ENCODE results near the gene COPS8.

Gene COPS8

DNA sequence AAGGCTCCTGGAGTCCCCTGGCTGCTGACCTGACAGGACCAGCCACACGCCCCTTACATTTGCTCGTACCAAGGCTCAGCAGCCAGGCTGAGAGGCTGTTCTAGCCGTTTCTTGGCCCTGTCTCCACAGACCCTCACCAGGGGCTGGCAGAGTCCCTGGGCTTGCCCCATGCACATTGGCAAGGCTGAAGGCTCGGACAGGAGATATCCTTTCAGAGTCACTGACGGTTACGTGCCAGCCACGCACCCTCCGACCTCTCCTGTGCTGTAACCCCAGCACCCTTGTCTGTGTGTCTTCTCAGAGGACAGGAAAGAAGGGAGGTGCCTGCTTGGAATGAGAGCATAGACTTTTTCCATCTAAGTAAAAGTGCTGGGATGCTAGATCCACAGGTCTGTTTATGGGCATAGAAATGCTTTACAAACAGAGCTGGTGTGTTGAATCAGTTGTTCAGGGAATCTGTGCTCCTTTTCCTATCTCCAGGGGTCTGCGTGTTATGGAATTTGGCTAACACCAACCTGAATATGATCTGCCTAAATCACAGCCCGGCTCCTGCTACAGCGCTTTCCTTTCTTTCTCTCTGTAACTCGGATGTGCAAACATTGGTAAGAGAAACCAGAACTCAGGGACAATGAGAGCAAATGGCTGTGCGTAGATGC lies 41.0 kb downstream of the COPS8 start:
- DNase-seq: no peak
- in situ Hi-C loops (cut with HindIII; ENCODE audit: low pct_ligation_motif_present, low pct_unique_long_range_greater_than_20kb, low sequenced_read_pairs): no loop called here

- DNase-seq: peak; percentile 97
- in situ Hi-C loops (cut with HindIII; ENCODE audit: low pct_ligation_motif_present, low pct_unique_long_range_greater_than_20kb, low sequenced_read_pairs): no loop called here
Observed at GRCh38 chr2:237128026-237128703, 42.5 kb downstream of the COPS8 start.

GRCh38 chr2:237128845-237129592 lies 43.3 kb downstream of the COPS8 start:
- in situ Hi-C loops (cut with HindIII; ENCODE audit: low pct_ligation_motif_present, low pct_unique_long_range_greater_than_20kb, low sequenced_read_pairs): no loop called here
- no peak for DNase-seq

DNA sequence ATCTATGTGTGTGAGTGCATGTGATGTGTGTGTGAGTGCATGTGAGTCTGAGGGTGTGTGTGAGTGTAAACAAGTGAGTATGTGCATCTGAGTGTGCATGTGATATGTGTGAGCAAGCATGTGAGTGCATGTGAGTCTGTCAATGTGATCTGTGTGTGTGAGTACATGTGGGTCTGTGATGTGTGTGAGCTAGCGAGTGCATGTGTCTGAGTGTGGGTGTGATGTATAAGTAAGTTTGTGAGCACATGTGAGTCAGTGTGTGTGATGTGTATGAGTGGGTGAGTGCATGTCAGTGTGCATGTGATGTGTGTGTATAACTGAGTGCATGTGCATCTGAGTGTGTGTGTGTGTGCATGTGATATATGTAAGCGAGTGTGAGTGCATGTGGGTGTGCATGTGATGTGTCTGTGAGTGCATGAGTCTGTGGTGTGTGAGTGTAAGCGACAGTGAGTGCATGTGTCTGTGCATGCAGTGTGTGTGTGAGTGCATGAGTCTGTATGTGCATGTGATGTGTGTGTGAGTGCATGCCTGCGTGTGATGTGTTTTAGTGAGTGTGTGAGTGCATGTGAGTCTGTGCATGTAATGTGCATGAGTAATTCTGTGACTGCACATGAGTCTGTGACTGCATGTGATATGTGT lies 44.1 kb downstream of the COPS8 start:
- in situ Hi-C loops (cut with HindIII; ENCODE audit: low pct_ligation_motif_present, low pct_unique_long_range_greater_than_20kb, low sequenced_read_pairs): no loop called here
- no peak for DNase-seq

GRCh38 chr2:237130562-237131421 lies 45.1 kb downstream of the COPS8 start:
- in situ Hi-C loops (cut with HindIII; ENCODE audit: low pct_ligation_motif_present, low pct_unique_long_range_greater_than_20kb, low sequenced_read_pairs): no loop called here
- no peak for DNase-seq

GRCh38 chr2:237131749-237132533 lies 46.3 kb downstream of the COPS8 start:
- in situ Hi-C loops (cut with HindIII; ENCODE audit: low pct_ligation_motif_present, low pct_unique_long_range_greater_than_20kb, low sequenced_read_pairs): no loop called here
- no peak for DNase-seq

DNA sequence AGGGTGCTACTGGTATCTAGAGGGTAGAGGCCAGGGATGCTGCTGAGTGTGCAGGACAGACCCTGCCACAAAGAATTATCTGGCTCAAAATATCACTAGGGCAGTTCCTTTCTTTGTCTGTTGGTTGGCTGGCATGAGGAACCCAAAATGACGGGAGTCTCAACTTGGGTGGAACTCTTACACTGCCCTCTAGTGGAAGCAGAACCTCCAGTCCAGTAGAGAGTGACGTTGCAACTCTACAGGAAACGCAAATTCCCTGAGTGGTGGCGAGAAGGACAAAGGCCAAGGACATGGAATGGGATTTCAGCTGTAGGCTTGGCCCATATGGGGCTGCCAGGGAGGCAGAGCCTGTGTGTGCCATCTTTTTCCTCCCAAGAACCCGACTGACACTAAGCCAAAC lies 47.1 kb downstream of the COPS8 start:
- in situ Hi-C loops (cut with HindIII; ENCODE audit: low pct_ligation_motif_present, low pct_unique_long_range_greater_than_20kb, low sequenced_read_pairs): no loop called here
- peak; percentile 28 for DNase-seq

DNA sequence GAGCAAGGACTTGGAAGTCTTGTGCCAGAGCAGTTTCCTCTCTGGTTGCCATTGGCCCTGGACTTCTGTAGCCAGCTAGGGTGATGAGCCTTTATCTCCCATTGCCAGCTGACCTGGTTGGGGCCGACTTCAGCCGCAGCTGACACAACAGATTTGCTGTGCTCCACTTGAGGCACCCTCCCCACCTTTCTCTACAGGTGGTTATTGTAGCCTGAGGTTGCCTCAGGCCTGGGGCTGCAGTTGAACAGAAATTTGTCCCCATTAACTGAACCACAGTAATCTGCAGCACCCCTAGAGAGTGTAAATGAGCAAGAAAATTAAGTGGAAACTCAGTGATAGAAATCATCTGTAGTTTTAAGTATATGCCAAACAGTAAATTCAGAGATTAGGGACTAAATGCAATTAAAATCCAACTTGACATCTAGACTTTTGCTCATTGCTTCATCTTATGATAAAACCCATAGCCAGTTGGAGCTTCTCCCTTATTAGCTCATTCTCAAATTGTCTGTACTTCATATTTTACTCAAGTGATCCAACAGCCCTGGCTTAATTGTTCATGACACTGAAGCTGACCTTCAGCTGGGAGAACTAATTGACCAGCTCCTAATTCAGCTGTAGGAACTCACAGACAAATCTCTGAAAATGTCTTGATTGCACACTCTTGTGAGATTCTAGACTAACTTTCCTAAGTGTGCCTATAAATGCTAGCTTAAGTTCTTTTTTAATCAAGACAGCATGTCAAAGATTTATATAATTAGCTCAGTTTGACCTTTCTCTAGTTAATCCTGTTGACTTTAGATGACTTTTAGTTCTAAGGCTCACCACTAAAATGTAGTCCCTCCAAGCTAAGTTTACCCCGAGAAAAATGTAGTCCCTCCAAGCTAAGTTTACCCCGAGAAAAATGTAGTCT lies 48.9 kb downstream of the COPS8 start:
- DNase-seq: no peak
- in situ Hi-C loops (cut with HindIII; ENCODE audit: low pct_ligation_motif_present, low pct_unique_long_range_greater_than_20kb, low sequenced_read_pairs): no loop called here

GRCh38 chr2:237136824-237137223 lies 51.1 kb downstream of the COPS8 start:
- in situ Hi-C loops (cut with HindIII; ENCODE audit: low pct_ligation_motif_present, low pct_unique_long_range_greater_than_20kb, low sequenced_read_pairs): no loop called here
- DNase-seq: no peak

- in situ Hi-C loops (cut with HindIII; ENCODE audit: low pct_ligation_motif_present, low pct_unique_long_range_greater_than_20kb, low sequenced_read_pairs): no loop called here
- no peak for DNase-seq
Observed at GRCh38 chr2:237137626-237138323, 52.1 kb downstream of the COPS8 start.

GRCh38 chr2:237139123-237139675 lies 53.5 kb downstream of the COPS8 start:
- DNase-seq: no peak
- in situ Hi-C loops (cut with HindIII; ENCODE audit: low pct_ligation_motif_present, low pct_unique_long_range_greater_than_20kb, low sequenced_read_pairs): no loop called here

DNA sequence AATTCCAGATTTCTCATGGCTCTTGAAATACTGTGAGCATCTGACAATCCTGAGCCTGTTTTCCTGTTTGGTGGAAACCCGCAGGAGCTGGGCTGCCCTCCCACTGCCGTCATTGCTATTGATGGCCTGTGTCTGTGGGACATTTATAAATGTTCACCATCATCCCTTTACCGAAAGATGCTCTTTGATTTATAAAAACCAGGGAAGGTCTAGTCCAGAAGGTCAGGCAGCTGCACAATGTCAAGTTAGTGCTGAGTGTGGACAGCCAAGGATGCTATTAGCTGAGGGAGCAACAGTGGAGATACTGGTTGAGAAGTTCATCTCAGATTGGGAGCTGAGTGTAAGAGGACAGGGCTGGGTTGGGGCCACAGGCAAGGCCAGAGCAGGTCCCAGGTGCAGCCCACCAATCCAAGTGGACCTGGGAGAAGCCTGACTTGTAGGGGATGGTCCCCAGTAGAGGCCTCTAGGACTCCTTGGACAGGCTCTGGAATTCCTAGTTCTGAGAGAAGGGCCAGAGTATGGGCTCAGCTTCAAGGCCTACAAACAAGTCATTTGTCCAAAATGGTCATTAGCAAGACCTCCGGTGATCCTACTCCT lies 55.1 kb downstream of the COPS8 start:
- DNase-seq: no peak
- in situ Hi-C loops (cut with HindIII; ENCODE audit: low pct_ligation_motif_present, low pct_unique_long_range_greater_than_20kb, low sequenced_read_pairs): no loop called here

DNA sequence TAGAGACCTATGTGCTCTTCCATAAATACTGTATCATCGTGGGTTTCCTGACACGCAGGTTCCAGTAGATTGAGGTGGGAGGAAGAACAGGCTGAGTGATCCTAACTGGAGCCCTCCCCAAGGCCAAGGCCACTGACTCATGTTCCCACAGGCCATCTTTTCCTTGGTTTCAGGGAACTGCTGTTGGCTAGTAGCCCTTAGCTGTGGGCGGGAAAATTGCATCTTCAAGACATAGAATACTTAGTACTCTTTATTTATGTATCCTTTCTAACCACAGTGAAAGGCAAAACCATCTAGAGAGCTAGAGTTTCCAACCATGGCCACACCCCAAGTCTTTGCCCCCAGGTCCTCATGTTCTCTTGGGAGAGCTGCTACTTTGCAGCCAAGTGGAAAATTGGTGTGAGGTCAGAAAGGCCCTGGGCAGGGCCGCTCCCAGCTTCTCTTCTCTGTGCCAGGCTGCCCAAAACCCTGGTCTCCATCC lies 55.9 kb downstream of the COPS8 start:
- in situ Hi-C loops (cut with HindIII; ENCODE audit: low pct_ligation_motif_present, low pct_unique_long_range_greater_than_20kb, low sequenced_read_pairs): no loop called here
- DNase-seq: no peak

- in situ Hi-C loops (cut with HindIII; ENCODE audit: low pct_ligation_motif_present, low pct_unique_long_range_greater_than_20kb, low sequenced_read_pairs): no loop called here
- DNase-seq: no peak
Observed at GRCh38 chr2:237143118-237143517, 57.4 kb downstream of the COPS8 start.

GRCh38 chr2:237143676-237144440 lies 58.2 kb downstream of the COPS8 start:
- in situ Hi-C loops (cut with HindIII; ENCODE audit: low pct_ligation_motif_present, low pct_unique_long_range_greater_than_20kb, low sequenced_read_pairs): no loop called here
- no peak for DNase-seq

All from ACHN (cell line).